Fibroblast of gingiva (primary cell): ENCODE results near the gene CCNL1.
A peak's percentile ranks its signal among the peaks of the same experiment; 100 is the strongest.
"Not testable (repeated sequence)": the region's sequence is repeated elsewhere in the genome, so short reads cannot be mapped to it uniquely, and the experiment has no call there.

ENCODE experiments used
- DNase-seq: peaks from one replicate; pipeline ENCODE4 v3.0.0-alpha.2; 2011; ENCODE audit warnings: low read depth

CCNL1 gene

DNA sequence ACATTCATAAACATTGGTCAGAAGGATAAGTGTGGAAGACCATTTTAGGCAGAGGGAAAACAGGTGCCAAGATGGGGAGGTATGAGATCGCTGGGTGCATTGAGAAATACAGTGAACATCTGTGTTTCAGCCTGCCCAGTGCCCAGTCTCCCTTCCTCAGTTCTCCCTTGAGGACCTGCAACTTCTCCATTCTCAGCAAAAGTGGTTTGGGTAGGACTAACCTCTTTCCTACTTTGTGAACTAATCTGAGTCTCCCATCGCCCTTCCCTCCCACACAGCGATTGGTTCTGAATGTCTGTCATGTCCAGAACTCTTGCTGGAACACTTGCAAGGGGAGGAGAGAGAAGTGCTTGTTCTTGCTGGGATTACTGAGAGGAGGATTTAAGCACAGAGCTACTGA is 10.9 kb upstream of the CCNL1 start:
- DNase-seq: peak; percentile 44

DNA sequence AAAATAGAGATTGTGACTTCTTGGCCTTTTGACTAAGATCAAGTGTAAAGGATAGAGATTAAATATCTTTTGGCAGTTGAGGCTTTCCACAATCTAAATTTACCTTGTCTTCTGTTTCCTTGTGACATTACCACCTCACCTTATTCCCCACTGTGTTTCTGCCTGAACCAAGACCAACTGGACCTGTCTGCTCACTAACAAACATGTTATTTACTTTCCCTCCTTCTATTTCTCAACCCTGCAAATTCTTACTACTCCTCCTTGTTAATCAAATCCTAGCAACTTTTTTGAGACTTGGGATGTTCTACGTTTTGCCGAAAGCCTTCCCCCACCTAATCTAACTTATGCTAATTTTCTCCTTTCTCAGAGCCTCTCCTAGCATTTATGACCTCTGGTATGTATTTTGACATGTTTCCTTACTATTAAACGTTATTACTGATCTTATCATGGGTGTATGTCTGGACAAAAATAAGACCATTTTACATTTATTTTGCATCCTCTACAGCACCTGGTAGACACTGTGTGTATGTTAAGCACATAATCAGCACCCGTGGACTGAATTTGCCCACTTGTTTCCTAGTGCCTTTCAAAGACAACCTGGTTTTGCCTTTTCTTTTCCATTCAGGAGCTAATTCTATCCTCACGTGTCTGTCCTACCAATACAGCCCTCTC is 7.6 kb upstream of the CCNL1 start:
- DNase-seq: no peak

DNA sequence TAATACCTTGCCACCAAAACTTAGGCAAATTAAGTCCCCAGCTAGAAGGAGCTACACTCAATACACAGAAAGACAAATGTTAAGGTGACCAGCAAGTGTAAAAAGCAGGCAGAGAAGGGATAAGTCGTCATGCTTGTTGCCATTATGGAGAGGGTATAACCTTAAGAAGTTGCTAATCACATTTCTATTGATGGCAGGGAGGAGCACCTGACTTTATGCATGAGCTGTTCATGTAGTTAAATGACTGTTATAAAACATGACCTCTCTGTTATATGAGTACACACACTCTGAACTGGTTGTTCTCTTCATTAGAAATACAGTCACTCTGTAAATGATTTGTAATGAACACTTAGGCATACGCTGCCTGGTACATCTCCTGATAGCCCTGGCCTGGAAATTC is 6.6 kb upstream of the CCNL1 start:
- DNase-seq: no peak

DNA sequence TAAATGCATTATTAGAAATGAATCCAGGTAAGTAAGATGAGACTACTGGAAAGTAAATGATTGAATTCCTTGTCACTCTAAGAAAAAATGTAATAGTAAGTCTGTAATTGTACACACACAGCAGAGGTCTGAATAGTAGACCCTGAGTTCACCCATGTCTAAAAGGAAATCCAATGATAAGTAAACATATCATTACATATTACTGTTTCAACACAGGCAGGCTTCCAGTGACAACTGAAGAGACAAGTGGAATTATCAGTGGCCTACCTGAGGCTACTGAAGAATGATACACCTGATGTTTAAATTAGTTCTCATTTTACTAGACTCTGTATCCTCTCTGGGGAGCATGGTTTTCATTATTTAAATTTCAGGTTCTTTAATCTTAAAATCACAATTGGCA is 6.2 kb upstream of the CCNL1 start:
- DNase-seq: no peak

DNA sequence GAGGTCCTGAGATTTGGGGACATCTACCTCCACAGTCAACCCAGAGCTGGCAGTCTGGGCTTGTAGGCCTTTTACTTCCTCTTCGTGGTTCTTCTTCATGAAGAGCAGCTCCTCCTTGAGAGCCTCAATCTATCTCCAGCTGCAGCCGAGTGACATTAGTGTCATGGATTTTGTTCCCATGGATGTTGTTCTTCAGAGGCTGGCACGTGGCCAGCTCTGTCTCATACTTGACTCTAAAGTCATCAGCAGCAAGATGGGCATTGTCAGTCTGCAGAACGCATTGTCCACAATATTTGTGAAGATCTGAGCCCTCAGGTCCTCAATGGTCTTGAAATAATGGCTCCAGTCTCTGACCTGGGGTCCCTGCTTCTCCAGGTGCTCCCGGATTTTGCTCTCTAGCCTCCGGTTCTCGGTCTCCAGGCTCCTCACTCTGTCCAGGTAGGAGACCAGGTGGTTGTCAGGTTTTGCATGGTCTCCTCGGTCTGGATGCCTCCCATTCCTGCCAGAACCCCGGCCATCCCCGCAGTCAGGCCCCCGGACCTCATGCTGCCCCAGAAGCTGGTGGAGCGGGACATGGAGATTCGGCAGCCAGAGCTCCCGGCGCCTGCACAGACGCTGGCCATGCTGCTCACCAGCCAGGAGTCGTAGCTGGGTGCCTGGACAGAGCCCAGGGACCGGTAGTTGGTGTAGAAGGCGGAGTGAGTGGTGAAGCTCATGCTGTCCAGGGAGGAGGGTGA is 3.4 kb upstream of the CCNL1 start:
- no peak for DNase-seq

DNA sequence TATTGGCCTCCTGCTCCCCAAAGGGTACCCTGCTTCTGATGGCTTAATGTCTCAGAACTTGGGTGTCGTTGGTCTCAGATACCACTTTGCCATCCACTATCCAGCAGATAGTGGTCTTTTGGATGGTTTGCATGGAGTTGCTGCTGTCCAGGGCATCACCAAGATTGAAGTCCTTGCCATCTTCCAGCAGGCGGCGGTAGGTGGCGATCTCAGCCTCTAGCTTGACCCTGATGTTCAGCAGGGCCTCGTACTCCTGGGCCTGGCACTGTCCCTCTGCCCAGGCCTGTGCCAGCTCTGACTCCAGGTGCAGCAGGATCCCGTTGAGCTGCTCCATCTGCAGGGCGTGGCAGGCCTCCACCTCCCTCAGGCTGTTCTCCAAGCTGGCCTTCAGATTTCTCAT is 2.7 kb upstream of the CCNL1 start:
- DNase-seq: not testable (repeated sequence)

DNA sequence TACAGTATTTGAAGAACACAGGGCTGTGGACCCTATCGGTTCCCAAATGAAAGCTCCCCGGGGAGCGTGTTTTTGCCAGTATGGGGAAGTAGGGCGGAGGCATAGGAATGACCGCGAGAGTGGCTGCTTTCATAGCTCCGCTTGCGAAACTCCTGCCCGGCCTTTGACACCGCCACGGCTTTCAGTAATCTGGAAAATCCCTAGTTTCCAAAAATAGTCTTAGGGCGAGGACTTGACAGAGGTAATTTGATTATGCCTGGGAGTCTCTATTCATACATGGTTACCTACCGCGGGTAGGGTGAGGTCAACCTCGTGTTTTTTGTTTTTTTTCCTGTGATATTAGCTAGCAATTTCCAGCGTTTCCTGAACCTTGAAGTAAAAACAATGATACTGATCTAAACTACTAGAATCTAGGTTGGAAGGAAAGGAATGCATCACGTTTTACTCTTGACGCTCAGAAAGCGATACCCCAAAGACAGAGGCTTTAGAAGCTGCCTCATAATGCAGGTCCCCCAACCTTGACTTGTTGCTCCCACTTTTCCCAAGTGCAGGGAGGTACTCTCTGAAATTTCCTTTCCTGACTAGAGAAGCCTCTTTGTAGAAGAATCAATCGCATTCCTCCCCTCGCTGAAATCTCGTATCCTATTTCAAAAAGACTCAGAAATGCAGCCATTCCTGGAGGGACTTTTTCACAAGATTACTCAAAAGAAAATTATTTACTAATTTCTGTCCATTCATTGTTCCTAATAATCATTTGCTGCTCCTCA is 894 bp upstream of the CCNL1 start:
- DNase-seq: peak; percentile 98

DNA sequence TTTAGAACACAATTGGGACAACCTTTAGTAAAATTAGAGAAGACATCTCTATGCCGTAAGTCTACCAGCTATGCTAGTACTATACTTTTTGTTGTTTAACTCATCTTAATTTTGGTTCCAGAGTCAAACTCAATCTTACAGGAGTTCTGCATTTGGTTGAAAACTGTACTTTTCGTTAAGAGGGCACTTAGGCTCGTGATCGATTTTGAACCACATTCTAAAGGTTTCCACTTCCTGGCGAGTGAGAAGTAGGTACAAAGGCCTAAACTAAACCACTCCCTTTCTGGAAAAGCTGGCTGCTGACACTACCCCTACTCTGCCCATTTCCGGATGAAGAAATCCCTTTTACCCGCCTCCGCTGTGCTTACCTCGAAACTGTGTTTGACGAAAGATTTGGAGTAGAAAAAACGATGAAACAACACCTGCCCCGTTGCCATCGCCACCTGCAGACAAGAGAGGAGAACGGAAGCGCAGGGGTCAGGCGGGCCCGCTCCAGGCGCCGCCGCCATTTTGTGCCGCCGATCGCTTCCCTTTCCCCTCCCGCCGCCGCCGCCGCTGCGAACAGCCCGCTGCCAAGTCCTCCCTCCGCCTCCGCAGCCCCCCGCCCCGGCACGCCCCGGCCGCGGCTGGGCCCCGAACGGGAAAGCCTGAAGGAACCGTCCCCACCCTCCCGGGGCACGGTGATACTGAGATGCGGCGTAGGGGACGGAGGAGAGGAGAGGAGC is 748 bp downstream of the CCNL1 start:
- peak; percentile 57 for DNase-seq

DNA sequence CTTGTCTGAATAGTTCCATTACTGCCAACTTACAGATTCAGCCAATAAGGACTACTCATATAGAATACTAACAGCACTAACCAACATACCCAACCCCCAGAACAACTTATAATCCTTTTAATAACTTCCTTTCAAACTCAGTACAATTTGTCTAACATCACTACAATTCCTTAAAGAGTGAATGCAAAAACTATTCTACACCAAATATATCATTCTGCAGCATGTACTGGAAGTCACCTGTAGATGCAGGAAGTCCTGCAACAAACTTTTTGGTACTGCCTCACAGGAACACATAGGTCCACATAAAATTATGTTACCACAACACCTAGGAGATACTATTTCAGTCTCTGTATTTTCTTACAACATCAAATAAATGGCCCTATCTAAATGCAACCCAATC is 2.1 kb downstream of the CCNL1 start:
- no peak for DNase-seq

DNA sequence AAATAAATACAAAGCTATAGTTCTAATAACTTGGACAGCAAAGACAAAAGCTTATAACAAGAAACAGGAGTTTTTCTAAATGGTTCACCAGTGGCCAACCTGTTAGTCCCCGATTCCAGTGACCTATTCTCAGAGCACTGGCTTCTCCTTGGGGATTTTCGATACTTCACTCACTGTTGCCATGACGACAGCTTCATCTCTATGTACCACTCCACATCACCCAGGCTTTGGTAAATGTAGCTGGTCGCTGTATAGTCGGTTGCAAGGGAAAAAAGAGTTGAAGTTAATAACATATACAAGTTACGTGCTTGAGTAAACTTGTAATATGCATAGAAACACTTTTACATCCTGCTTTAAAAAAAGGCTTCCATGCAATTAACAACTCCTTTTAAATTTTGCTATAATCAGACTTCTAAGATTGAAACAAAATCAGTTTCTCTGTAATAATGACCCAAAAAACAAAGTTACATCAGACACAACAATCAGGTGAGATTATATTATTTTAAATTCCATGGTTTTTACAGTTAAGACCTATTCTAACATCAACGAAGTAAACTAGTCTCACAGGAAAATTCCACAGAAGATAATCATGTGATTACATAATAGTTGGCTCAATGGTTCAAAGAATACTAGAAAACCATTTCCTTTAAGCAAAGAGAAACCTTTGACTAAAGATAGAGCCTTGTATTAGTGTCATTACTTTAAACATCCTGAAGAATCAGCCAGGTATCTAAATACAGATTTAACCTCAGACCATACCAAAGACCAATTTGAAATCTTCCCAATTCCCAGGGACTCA is 2.9 kb downstream of the CCNL1 start:
- DNase-seq: peak; percentile 27

DNA sequence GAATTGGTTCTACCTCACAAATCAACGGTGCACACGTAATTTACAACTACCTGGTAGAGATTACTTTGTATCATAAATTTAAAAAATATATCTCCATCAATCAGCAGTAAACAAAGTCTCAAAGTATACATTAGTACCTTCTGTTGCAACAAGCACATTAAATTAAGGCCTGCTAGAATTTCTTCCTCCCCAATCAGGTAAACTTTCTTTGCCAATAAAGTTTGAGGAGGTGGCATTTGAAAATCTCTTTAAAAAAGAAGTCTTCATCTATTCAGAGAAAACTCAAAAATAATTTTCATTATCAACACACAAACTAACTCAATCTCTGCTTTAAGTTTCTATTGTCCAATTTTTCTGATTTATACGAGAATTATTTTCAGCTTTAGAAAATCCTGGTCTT is 4.4 kb downstream of the CCNL1 start:
- no peak for DNase-seq

DNA sequence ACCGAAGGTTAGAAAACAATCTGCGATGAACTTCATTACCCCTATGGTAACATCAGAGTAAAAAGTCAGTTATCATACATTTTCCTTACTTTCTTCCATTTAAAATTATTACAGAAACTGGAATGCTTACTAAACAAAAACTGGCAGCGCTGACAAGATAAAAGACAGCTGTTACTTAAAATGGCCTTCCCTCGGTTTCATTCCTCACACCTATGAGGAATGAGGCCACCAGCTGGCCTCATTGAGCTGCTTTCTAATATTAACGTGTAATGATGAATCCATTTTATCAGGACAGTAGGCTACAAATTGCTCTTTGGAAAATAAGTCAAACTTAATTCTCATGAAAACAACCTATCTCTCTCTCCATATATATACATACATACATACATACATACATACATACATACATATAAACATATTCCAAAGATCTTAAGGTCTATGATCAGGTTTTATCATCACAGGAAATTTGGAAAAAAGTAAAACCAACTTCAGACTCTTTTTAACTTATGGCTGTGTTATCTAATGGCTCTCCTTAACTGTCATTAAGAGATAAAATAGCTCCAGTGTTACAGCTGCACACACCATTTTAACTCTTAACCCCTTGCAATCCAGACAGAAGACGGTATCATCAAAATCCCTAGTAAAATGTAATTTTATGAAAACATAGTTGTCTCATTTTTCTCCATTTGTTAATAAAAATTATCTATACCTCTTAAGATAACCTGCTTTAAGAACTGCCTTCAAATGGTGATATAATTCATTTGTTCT is 5.2 kb downstream of the CCNL1 start:
- no peak for DNase-seq

DNA sequence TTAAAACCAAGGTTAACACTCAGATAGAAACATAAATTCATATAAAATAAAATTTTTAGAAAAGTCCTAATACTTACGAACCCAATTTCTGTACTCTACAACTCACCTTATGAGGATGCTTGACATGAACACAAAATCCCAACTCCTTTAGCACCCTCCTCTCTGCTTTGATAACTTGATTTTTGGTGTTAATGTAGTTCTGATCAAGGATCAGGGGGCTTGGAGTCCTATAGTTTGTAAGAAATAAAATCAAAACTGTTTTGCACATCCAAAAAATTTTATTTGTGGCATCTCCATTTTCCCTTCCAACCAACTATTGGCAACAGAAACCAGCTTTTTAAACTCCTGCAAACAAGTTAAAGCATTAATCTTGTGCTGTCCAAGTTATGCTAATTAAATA is 7.0 kb downstream of the CCNL1 start:
- DNase-seq: no peak

DNA sequence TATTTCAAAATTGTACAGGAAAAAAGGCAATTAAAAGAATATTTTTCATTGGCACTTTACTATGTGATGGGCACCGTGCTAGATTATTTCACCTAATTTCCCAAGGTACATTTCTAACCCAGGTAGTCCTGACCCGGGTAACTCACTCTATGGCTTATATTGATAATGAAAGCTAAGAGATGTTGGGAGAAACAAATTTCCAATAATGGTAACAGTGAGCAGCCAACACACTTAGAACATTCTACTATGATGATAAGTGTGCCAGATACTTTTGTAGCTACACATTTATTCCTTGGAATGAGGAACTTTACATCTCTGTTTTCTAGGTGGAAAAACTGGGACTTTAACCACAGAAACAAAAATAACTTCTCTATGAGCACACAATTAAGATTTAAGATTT is 7.5 kb downstream of the CCNL1 start:
- no peak for DNase-seq

DNA sequence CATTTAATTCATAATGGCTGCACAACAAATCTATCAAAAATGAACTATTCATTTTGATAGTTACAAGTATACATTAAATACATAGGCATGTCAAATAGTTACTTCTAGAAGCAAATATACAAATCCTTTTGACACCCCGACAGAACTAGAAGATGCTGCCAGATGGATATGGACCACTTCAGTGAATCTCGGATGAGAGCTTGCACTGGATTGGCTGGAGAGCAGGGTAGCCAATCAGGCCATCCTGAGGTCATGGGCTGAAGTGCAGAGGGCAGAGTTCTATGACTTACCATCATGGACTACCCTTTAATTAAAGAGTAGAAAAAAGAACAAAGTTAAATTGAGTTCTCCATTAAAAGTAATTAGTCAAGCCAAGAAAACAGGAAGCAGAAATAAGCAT is 8.3 kb downstream of the CCNL1 start:
- DNase-seq: no peak

DNA sequence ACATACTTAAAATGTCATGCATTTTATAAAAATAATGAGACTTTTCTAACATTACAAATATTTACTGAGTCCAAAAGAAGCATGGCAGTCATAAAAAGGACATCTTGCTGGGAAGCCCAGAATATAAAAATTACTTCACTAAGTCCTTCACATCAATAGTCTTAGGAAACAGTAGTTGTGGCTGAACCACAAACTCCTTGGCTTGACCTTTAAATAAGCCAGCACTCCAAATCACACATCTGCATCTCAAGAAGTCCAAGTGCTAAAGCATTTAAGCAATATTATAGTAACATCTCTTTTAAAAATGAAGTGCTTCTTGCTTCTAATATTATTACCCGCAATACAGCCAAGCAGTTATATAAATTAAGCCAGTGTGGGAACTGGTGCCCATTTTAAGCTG is 8.8 kb downstream of the CCNL1 start:
- no peak for DNase-seq

DNA sequence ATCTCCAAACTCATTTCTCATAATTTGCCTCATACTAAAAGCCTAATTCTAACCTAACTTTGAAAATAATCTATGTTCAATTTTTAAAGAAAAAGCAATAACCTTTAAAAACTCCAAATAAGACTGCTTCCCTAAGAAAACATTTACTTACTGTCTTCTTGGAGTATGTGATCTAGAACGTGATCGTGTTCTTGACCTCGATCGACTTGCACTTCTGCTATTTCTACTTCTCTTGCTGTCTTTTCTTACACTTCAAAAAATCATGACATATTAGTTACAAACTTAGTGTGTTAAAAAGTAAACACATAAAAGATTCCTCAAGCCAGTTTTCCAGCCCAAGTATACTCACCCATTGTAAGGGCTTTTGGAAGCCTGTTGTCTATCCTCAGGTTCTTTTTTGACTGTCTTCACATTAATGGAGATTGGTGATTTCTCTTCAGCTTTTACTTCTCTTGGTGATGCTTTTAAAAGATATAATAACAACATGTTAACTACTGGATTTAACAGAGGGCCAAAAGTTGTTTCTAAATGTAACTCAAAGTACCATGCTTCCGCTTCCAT is 10.7 kb downstream of the CCNL1 start:
- no peak for DNase-seq

DNA sequence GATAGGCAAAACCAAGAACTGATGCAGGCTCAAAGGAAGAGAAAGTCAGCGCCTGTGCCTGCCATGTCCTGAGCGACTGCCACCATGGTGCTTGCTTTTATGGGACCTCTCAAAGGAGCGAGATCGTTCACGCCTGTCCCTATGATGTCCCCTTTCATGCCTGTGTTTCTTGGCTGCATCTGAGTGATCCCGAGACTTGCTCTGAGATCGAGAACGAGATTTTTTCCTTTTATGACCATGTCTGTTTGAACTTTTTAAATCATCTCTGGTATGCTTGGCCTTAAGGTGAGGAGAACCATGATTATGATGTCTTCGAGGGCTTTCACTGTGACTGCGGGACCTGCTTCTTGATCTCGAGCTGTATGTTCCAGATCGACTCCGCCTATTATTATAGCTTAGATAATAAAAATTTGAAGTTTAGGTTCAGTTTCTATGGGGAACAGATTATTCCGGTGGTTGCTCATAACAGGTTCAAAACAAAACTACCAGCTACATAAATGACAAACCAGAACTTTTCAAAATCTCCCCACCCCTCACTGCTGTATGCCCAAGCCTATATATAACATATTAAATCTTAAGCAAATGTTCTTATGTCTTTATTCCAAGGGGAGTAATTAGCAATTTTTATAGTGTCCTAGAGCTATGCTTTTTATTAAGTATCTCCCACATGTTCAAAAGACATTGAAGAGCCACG is 11.6 kb downstream of the CCNL1 start:
- no peak for DNase-seq

DNA sequence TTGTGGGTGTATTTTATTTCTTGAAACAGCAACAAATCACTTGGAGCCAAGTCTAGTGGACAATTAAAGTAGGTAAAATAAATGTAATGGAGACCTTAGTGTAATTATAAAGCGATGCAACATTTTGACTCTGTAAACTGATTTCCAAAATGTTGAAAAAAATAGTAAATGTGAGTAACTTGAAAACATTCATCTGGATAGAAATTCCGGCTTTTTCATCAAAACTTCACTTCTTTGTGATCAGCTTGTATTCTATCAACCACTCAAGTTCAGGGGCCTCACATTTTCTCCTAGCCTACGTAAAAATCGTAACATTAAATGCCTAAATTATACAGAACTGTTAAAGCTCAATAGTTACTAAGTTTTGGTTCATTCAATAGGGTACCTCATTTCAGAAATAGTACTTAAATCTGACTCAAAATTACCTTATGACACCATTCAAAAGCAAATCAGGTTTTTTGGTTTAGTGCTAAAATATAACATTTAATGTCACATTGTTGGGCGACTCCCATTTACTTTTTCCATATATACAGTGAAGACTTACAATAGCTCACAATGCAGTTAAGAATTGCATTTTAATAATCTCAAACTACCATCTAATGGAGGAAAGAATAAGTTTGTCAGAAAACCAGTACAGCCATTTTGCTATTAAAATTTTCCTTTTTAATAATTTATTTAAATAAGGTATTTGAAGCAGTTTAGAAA is 12.7 kb downstream of the CCNL1 start:
- DNase-seq: no peak
